HG03521 (cell line): ENCODE results near the gene LDLRAD4.

ENCODE experiments used
- ATAC-seq: cut with Tn5 transposase; IDR thresholded peaks from one replicate; pipeline ENCODE4 v1.9.1; 2021; ENCODE audit warnings: mild to moderate bottlenecking, moderate library complexity; ENCODE audit not compliant: unreplicated experiment

LDLRAD4 gene

DNA sequence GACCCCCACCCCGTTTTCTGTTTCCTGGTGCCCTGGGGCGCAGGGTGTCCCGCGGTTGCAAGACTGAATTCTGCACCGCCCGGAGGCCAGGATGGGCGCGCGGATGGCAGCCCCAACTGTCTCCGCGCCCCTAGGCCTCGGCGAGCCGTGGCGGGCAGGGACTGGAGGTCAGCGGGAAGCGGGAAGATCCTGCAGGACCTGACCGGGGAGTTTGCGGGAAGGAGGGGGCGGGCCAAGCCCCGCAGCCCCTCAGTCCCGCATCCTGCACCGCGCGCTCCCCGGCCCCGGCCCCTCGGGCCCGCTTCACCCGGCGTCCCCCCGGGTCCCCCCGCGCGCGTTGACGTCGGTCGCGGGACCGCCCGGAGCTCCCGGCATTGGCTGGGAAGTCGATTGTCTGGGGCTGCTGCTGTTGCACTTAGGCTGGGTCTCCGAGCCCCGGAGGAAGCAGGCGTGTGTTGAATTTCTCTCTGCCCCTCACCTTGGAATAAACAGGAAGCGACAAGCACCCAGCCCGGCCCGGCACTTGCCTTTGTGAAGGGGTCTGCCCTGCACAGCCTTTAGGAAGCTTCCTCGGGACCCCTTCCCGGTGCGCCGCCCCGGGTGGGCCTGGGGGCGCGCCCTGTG, at the start of gene LDLRAD4:
LDLRAD4 (plus strand) TSS at position 393 of the 624 bp plus-strand sequence.
- no peak for ATAC-seq

DNA sequence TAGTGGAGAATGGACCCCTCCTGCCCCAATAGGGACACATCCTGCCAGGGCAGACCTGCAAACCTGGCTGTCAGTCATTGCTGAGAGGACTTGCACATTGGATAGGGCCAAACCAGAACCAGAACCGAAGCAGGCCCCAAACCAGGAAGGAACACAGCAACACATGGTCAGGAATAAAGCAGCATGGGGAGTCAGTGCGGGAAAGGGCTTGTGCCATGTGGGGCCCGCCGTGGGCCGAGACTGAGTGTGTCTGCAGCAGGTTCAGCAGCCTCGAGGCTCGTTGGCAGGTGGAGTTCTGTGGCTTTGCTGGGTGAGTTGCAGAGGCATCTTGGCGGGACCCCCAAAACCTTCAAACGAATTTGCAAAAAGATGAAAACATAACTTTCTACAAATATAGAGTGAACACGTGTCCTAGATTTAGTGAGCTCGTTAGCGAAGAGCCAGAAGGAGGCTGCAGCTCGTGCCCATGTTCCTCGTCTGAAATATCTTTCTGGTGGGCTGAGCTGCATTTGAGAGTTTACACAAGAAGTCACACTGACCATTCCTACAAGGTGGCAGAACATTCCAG, 44.9 kb upstream of the LDLRAD4 start:
- no peak for ATAC-seq

DNA sequence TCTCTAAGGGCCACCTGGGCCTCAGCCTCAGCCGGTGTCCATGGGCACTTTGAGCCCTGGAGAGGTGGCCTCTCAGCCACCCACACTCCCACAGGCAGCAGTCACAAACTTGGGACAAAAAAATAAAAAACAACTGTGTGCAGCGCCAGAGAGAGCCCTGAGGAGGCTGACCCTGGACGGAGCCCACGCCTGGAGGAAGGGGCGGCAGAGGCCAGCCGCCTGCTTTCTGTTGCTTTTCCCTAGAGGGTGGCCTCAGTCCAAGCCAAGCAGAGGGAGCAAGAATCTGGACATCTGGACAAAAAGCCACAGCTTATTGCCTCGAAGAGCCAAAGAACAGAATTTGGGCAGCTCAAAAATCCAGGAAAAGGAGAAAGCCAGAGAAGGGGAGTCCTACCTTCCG, 43.3 kb upstream of the LDLRAD4 start:
- no peak for ATAC-seq

DNA sequence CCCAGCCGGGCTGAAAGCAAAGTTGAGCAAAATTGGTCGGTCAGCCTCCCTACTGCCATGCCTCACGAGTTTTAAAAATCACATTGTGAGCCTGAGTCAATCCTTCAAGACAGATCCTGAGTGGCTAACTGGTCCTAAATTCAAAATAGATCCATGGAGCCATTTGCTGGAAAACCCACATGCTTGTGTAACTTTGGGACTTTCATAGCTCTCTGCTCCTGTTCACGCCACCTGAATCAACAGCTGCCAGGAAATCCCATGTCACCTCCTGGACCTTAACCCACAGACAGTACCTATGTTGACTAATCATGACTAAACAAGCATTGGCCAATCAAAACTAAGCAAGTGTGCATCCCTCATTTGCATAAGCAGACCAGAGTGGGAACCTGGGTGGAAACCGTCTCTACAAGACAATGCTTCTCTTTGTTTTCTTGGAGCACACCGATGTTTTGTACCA, 42.8 kb upstream of the LDLRAD4 start:
- ATAC-seq: no peak

DNA sequence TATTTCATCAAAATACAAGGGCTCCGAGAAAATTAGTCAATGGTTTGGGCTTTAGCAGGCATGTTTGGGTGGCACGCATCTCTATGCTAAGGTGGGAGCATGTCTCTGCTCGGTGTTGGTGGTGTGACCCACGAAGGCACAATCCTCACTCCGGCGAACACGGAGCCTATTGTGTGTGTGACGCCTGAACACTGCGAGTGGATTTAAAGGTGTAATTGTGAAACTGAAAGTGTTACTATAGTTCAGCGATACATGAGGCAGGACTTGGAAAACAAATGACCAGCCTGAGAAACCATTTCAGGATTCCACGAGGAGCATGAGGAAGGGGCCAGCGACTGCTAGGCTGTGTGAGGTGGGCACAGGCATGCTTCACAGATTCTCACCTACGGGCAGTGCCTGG, 41.7 kb upstream of the LDLRAD4 start:
- no peak for ATAC-seq

DNA sequence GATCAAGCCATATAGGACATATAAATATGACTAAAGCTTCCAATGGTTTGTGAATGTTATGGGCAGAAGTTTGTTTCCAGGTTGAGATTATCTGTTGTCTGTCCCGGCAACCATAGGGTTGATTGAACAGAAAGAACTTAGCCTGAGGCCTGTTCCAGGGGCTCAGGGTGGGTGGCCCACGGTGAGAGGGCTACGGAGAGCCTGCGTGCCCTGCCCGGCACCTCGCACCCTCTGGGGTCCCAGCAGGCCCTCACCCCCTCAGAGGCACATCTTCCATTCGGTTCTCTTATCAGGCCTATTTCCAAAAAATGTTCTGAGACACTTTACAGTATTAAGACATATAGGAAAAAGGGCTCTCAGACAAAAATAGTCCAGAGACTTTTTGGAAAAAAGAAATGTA, 40.4 kb upstream of the LDLRAD4 start:
- no peak for ATAC-seq

DNA sequence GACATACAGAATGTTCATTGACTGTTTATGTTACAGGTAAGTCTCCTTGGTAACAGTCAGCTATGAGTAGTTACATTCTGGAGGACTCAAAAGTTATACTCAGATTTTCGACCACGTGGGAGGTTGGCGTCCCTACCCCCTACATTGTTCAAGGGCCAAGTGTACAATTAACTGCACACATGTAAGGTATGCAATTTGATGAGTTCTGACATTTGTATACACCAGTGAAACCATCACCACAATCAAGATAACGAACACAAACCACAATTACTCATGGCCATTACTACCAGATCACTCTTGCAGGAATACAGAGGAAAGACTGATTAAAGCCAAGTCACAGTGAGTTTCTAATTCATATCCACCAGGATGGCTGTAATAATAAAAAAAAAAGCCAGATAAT, 39.6 kb upstream of the LDLRAD4 start:
- no peak for ATAC-seq

DNA sequence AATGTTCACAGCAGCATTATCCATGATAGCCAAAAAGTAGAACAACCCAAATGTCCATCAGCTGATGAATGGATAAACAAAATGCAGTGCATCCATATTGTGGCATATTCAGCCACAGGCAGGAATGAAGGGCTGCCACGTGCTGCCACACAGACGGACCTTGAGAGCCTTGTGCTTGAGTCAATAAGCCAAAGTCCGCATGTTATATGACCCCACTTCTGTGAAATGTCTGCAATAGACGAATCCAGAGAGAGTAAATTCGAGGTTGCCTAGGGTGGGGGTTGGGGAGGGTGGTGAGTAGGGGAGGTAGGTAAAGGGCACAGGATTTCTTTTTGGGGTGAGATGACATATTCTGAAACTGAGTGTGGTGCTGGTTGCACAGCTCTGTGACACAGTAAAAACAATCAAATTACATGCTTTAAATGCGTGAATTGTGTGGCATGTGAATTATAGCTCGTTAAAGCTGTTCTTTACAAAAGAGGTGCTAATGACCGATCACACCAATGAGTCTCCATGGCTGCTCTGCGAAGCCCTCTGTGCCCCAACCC, 38.9 kb upstream of the LDLRAD4 start:
- ATAC-seq: no peak

DNA sequence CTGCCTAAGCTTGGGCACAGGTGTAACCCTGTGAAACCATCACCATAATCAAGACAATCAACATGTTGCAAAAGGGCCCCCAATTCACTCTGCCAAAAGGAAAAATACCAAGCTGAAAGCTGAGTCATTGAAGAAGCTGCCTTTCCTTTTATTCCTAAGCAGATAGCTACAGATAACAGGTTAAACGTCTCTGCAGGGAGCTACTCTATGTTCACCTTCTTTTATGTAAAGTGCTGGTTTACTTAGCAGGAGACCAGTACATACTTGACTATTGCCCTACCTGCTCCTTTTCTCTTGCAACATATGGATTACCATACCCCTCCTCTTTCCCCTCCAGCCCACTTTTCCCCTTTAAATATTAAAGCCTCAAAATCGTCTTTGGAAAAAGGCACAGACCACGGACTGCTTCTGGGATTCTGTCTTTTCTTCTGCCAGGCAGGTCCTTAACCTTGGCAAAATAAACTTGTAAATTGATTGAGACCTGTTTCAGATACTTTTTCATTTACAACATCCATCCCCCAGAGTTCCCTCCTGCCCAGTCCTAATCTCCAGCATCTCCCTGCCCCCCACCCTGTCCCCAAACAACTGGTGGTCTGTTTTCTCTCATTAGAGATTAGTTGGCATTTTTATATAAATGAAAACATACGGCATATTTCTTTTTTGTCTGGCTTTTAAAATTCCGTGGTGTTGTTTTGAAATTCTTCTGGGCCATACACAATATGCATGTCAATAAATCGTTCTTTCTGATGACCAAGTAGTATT, 37.8 kb upstream of the LDLRAD4 start:
- ATAC-seq: no peak

DNA sequence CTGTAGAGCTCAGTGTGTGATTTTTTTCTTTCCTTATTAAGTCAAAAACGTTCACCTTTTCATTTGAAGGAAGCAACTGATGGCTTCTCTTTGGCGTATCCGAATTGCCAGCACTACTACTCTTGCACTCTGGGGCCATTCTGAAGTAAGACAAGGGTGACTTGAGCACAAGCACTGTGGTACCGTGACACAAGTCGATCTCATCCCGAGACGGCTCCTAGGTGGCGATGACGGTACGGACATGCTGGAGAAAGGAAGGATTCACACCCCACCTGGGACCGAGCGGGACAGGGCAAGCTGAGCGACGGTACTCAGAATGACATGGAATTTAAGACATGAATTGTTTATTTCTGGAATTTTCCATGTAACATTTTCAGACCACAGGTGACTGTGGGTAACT, 36.8 kb upstream of the LDLRAD4 start:
- ATAC-seq: no peak

DNA sequence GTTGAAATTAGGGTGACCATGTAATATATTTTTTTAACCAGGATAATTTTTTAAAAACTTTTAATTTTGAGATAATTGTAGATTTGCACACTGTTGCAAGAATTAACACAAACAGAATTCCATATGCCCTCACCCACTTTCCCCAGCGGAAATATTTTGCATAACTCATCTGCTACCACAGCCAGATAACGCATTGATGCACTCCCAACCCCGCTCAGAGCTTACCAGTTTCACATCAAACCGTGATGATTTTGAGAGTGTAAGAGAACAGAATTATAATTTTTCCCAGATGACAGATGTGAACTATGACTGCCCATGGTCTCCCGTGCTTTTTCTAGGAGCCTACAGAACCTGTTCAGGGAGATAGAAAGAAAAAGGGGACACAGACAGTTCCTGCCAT, 35.2 kb upstream of the LDLRAD4 start:
- no peak for ATAC-seq

DNA sequence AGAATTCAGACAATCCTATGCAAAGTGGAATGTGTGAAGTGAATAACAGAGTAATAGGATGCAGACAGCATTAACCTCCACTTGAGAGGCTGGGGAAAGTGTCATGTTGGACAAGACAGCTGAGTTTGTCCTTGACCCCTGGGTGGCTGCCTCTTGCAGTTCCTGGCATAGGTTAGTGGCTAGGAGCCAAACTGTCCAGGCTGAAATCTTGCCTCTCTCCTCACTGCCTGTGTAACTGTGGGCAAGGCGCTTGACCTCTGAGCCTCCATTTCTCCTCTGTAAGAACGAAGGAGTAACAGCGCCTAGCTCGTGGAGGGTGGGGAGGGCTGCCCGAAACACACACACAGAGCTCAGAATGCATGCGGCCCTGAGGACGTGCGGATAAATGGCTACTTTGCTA, 34.8 kb upstream of the LDLRAD4 start:
- ATAC-seq: no peak

DNA sequence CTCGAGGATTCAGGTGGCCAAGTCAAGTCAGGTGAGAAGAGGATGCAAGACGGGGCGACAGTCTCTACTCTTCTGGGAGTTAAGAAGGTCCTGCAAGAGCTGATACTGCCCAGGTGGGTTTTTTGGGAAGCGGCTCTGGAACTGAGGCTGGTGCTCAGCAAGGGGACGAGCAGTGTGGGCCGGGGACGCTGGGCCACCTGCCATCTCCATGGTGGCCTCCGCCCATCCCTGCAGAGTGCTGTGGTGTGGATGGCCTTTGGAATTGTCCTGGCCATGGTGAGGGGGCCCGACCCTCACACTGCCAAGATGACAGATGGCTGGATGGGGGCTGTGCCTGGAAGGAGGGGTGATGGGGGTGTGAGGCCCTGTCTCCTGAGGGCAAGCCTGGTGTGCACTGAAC, 34.2 kb upstream of the LDLRAD4 start:
- ATAC-seq: no peak

DNA sequence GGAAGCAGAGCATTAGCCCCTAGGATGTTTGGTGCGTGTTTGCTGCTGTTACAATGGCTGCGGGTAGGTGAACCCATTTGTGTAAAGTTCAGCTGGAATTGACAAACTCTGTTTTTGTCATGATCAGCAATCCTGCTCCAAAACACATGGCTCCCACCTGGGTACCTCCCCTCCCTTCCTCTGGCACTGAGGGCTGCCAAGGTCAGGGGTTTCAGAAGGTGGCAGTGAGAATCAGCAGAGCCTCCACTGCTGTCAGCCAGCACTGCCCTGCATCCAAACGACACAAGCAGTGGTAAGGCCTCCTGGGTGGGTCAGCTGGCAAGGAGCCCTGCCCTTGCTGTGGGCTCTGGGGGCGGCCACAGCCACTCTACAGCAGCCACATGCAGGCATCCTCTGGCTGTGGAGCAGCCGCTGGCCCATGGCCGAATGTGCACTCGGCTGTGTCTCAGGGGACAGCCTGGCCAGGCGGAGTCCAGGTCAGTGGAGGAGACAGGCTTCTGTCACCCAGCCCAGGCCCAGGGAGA, 32.8 kb upstream of the LDLRAD4 start:
- ATAC-seq: no peak

DNA sequence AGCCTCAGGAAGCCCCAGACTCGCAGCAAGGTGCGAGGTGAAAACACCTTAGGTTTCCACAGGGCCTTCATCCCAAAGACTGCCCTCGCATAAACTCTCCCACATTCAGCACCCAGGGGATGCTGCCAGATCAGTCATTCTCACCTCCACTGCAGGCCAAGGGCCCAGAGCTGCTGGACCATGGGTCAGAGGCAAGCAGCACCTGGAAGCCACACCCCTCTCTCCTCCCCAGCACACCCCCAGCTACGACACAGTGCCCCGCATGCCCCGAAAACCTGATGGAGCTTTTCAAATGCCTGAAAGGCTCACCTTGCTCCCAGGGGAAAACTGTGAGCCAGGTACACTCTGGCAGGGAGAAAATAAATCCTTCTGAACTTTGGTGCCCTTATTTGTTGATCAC, 31.9 kb upstream of the LDLRAD4 start:
- no peak for ATAC-seq

DNA sequence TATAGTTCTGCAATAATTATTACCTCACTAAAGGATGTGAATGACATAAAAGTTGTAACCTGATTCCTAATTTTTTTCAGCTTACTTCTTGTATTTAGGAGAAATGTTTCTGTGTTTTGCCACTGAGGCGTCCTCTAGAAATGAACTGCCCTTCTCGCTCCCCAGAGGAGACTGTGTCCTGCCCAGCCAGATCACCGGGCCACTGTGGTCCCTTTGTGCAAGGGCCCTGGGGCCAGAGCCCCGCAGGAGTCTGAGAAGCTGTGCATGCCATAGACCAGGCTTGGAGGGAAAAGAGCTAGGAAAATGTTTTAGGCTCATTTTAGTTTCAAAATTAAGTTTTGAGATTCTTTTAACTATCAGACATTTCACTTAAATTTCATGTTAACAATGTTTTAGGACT, 31.1 kb upstream of the LDLRAD4 start:
- no peak for ATAC-seq

DNA sequence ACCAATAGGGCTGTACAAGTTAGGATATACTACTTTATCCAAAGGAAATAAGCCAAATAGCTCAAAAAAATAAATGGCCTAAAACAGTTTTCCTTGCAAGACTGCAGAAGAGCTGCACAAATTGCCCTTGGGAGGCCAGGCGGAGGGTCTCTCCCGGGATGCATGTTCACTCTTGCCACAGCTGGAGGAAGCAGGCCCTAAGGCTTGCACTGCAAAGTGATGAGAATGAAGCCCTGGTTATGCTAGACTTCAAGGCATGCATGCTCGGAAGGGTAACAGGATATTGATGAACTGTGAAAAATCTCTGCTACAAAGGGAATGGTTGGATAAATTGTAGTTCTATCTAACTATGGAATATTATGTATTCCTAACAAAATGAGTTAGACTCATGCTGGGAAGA, 27.5 kb upstream of the LDLRAD4 start:
- ATAC-seq: no peak

DNA sequence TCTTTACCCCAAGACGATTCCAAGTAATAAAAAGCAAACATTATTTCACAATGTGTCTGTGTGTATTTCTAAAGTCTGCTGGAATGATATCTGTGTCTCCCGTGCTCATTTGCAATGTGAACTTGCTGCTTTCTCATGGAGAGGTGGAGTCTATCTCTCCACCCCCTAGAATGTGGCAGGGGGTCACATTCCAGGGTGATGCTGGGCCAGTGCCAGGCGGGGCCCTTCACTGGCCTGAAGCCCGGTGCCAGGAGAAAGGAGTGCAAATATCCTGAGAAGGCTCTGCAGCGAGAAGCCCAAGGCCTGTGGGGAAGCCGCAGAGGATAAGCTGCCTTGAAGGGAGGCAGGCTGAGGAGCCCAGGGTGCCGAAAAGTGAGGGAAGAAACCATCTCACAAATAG, 26.8 kb upstream of the LDLRAD4 start:
- no peak for ATAC-seq

DNA sequence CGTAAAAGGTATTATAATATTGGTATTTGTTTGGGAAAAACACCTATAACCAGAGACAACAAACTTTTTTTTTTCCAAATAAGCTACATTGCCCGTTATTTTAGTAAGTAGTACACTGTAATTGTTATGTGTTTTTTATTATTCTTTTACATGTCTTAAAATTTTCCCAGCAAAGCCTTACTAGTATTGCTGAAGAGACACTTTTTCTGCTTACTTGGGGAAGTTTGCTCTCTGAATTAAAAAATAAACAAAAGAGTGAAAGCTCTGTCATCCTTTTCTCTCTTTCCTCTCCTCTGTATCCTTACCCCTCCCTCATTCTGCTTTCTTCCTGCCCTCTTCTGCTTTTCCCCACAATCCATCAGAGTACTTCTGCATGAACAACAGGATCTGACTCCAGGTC, 25.6 kb upstream of the LDLRAD4 start:
- ATAC-seq: no peak

DNA sequence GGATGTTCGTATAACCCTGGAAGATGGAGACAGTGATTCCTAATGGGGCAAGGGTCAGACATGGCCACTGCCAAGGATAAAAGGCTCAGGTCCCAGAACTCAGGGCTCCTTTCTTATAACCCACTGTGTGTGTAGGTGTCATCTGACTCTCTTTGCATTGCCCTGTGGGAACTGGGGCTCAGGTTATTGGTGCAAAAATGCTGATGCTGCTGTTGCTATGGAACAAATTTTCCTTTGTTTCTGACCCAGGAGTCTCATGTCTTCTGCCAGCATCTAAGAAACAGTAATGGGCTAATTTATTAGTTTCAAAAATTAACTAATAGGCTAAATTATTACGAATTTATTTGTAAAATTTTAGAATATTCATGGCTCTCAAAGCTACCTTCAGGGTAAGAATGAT, 24.3 kb upstream of the LDLRAD4 start:
- ATAC-seq: no peak

DNA sequence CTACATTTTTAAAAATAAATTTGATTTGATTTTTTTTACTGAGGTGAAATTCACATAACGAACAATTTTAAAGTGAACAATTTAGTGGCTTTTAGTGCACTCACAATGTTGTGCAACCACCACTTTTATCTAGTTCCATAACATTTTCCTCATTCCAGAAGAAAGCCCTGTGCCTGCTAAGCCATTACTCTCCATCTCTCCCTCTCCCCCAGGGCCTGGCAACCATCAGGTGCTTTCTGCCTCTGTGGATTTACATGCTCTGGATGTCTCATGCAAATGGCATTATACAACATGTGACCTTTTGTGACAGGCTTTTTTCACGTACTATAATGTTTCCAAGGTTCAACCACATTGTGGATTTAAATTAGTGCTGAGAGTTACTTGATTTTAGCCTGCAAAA, 19.9 kb upstream of the LDLRAD4 start:
- no peak for ATAC-seq

DNA sequence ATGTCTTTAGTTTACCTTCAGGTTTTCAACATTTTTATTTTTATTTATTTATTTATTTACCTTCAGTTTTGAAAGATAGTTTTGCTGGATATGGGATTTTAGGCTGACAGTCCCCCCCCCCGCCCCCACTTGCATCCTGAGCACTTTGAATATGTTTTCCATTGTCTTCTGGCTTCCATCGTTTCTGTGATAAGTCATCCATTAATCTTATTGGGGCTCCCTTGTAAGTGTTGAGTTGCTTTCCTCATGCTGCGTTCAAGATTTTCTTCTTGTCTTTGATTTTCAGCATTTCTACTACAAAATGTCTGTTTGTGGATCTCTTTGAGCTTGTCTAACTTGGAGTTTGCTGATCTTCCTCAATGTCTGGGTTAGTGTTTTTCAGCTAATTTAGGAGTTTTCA, 19.4 kb upstream of the LDLRAD4 start:
- no peak for ATAC-seq
